Endodermal cell (in vitro differentiated cells): ENCODE measurements around the gene HDLBP. TPM values are rescaled to one million over a fixed set of nuclear protein-coding genes. Genes with fewer than 3 reads are reported as not detected.

Experiments used
- DNase-seq: peaks from one replicate; pipeline ENCODE4 v3.0.0-alpha.2; 2017
- H3K27ac ChIP-seq: 2 replicates; pipeline ENCODE4 v1.5.1; 2013; ENCODE audit warnings: mild to moderate bottlenecking, low read depth, low read length, moderate library complexity
- H3K27me3 ChIP-seq: 2 replicates; pipeline ENCODE4 v1.6.1; 2013; ENCODE audit warnings: mild to moderate bottlenecking, low read length, moderate library complexity; ENCODE audit not compliant: insufficient read depth, control insufficient read depth, poor library complexity, severe bottlenecking
- H3K36me3 ChIP-seq: 2 replicates; pipeline ENCODE4 v1.7.0; 2013; ENCODE audit warnings: mild to moderate bottlenecking, low read length, moderate library complexity; ENCODE audit not compliant: control insufficient read depth, insufficient read depth
- H3K4me1 ChIP-seq: one replicate; pipeline ENCODE4 v1.7.0; 2013; ENCODE audit warnings: low read length; ENCODE audit not compliant: control insufficient read depth, insufficient read depth
- H3K4me3 ChIP-seq: 2 replicates; pipeline ENCODE4 v1.5.1; 2013; ENCODE audit warnings: mild to moderate bottlenecking, low read length, moderate library complexity
- H3K9ac ChIP-seq: 2 replicates; pipeline ENCODE4 v1.6.1; 2013; ENCODE audit warnings: mild to moderate bottlenecking, low read length, moderate library complexity; ENCODE audit not compliant: poor library complexity, severe bottlenecking; ENCODE audit errors: extremely low read depth
- H3K9me3 ChIP-seq: 2 replicates; pipeline ENCODE4 v1.6.1; 2013; ENCODE audit warnings: mild to moderate bottlenecking, low read length, moderate library complexity; ENCODE audit not compliant: control insufficient read depth
- H3K27ac Mint-ChIP-seq: 2 replicates; pipeline ENCODE4 v1.8.0; 2020; ENCODE audit warnings: mixed read lengths
- H3K27me3 Mint-ChIP-seq: 2 replicates; pipeline ENCODE4 v1.8.0; 2021; ENCODE audit warnings: mild to moderate bottlenecking, mixed read lengths; ENCODE audit not compliant: insufficient read depth
- H3K36me3 Mint-ChIP-seq: 2 replicates; pipeline ENCODE4 v1.8.0; 2020; ENCODE audit warnings: low read depth, mixed read lengths
- H3K4me1 Mint-ChIP-seq: 2 replicates; pipeline ENCODE4 v1.8.0; 2020; ENCODE audit warnings: mixed read lengths
- H3K4me3 Mint-ChIP-seq: 2 replicates; pipeline ENCODE4 v1.8.0; 2020; ENCODE audit warnings: mild to moderate bottlenecking, moderate library complexity, mixed read lengths
- H3K9me3 Mint-ChIP-seq: 2 replicates; pipeline ENCODE4 v1.8.0; 2020; ENCODE audit warnings: mild to moderate bottlenecking, mixed read lengths
- WGBS, 2 experiments: methylation state at CpG; one replicate each; pipeline versions ENCODE4 v1.1.5 to v1.1.7; 2013; ENCODE audit warnings: missing lambda C conversion rate in 2 of 2, mixed read lengths in 1 of 2; ENCODE audit not compliant: insufficient coverage in 1 of 2, insufficient read length in 1 of 2; 5-methylcytosine and 5-hydroxymethylcytosine counted together
- total RNA-seq, 2 donors: library from RNA; stranded (reverse); fragmentation: NEBNext Ultra II Directional in 1 of 2; extraction: Animal tissue kit (Norgen Biotek cat#: 25700) in 1 of 2; gene quantifications; 2 replicates in 1 of 2; 3 replicates in 1 of 2; pipeline ENCODE4 v1.2.1, GENCODE V29; 2021
- TF ChIP-seq, protein P1 (sequence below): fragments of 200-600 bp; sonication (generic); conservative IDR thresholded peaks from 2 replicates; pipeline ENCODE4 v1.5.0; 2021; ENCODE audit warnings: antibody characterized with exemption, mild to moderate bottlenecking

The HDLBP gene
- total RNA-seq, 2 donors from 2014 or later = 344 to 374 TPM

DNA sequence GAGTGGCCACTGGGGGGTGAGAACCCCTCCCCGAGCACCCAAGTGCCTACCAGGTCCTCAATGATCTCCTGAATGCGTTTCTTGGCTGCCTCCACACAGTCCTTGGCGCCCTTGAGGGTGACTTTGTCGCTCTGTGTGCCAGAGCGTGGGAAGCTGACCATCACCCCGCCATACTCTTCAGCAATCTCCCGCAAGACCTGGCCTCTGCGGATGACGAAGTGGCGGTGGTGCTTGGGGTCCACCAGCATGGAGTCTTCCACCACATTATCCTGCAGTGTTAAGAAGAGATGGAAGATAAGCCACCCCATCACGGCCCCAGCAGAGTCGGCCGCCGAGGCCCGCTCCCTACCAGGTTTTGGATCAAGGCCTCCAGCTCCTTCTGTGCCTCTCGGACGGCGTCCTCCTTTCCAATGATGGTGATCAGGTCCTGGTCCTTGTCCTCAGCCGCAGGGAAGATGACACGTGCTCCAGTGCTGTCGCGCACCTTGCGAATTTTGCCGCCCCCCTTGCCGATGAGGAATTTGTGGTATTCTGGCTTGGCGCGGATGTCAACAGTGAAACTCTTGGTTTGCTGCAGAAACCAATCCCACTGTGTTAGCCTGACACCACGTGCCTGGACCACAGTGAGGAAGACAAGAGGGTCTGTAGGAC, 75.8 kb downstream of the HDLBP start:
- H3K4me3 Mint-ChIP-seq = no peak overlapping the region
- peaks cover 93% of the 10 kb centered on the region for H3K36me3 Mint-ChIP-seq
- Histone ChIP-seq H3K36me3 (peaks cover 99% of the 10 kb centered on the region), H3K9me3 (no peaks in the 10 kb centered on the region), H3K4me1 (peaks cover 7% of the 10 kb centered on the region), H3K27me3 (no peaks in the 10 kb centered on the region), H3K9ac (no peak overlapping the region), H3K27ac (no peak overlapping the region), H3K4me3 (no peak overlapping the region)
- TF ChIP-seq, protein P1, sequence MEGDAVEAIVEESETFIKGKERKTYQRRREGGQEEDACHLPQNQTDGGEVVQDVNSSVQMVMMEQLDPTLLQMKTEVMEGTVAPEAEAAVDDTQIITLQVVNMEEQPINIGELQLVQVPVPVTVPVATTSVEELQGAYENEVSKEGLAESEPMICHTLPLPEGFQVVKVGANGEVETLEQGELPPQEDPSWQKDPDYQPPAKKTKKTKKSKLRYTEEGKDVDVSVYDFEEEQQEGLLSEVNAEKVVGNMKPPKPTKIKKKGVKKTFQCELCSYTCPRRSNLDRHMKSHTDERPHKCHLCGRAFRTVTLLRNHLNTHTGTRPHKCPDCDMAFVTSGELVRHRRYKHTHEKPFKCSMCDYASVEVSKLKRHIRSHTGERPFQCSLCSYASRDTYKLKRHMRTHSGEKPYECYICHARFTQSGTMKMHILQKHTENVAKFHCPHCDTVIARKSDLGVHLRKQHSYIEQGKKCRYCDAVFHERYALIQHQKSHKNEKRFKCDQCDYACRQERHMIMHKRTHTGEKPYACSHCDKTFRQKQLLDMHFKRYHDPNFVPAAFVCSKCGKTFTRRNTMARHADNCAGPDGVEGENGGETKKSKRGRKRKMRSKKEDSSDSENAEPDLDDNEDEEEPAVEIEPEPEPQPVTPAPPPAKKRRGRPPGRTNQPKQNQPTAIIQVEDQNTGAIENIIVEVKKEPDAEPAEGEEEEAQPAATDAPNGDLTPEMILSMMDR = no peak
- no peak for DNase-seq
- WGBS, 2 experiments = 96 to 97% methylated on average over 25 to 28 of the region's 28 CpGs
- H3K4me1 Mint-ChIP-seq = peaks cover 12% of the 10 kb centered on the region
- H3K27me3 Mint-ChIP-seq = no peaks in the 10 kb centered on the region
- no peak overlapping the region for H3K27ac Mint-ChIP-seq
- H3K9me3 Mint-ChIP-seq = no peaks in the 10 kb centered on the region

- H3K4me3 ChIP-seq = no peak overlapping the region
- H3K9ac ChIP-seq = no peak overlapping the region
- Mint-ChIP-seq H3K4me3 (no peak overlapping the region), H3K27me3 (no peaks in the 10 kb centered on the region), H3K4me1 (peaks cover 12% of the 10 kb centered on the region), H3K27ac (peak overlapping the region; percentile 41), H3K36me3 (peaks cover 94% of the 10 kb centered on the region), H3K9me3 (no peaks in the 10 kb centered on the region)
- H3K4me1 ChIP-seq = peaks cover 7% of the 10 kb centered on the region
- H3K27me3 ChIP-seq = no peaks in the 10 kb centered on the region
- no peak overlapping the region for H3K27ac ChIP-seq
- H3K36me3 ChIP-seq = peaks cover 99% of the 10 kb centered on the region
- no peaks in the 10 kb centered on the region for H3K9me3 ChIP-seq
- WGBS, 2 experiments = 85 to 97% methylated on average over 5 of the region's 5 CpGs
- DNase-seq = no peak
- TF ChIP-seq, protein P1 = no peak
Observed at GRCh38 chr2:241238693-241239198, 76.7 kb downstream of the HDLBP start.

GRCh38 chr2:241237949-241238371, 77.5 kb downstream of the HDLBP start:
- H3K27ac Mint-ChIP-seq = peak overlapping the region; percentile 65
- Histone ChIP-seq H3K4me1 (peaks cover 7% of the 10 kb centered on the region), H3K4me3 (no peak overlapping the region), H3K27ac (no peak overlapping the region), H3K9me3 (no peaks in the 10 kb centered on the region), H3K36me3 (peaks cover 99% of the 10 kb centered on the region), H3K27me3 (no peaks in the 10 kb centered on the region), H3K9ac (no peak overlapping the region)
- peaks cover 94% of the 10 kb centered on the region for H3K36me3 Mint-ChIP-seq
- no peaks in the 10 kb centered on the region for H3K9me3 Mint-ChIP-seq
- TF ChIP-seq, protein P1 = peak; percentile 12
- peak; percentile 65 for DNase-seq
- H3K4me1 Mint-ChIP-seq = peaks cover 12% of the 10 kb centered on the region
- H3K27me3 Mint-ChIP-seq = no peaks in the 10 kb centered on the region
- 86 to 97% methylated on average over 10 to 12 of the region's 12 CpGs for WGBS, 2 experiments
- H3K4me3 Mint-ChIP-seq = no peak overlapping the region
